NCI-H345 treated with DMSO at 0.1 percent for 48 hours (cell line): ENCODE results near the gene MYO1E.
"Not testable (repeated sequence)": the region's sequence is repeated elsewhere in the genome, so short reads cannot be mapped to it uniquely, and the experiment has no call there.

Experiments used
- DNase-seq: peaks from one replicate; lab custom pipeline; 2025; ENCODE audit not compliant: unreplicated experiment; lab: John Stamatoyannopoulos, UW

The MYO1E gene

DNA sequence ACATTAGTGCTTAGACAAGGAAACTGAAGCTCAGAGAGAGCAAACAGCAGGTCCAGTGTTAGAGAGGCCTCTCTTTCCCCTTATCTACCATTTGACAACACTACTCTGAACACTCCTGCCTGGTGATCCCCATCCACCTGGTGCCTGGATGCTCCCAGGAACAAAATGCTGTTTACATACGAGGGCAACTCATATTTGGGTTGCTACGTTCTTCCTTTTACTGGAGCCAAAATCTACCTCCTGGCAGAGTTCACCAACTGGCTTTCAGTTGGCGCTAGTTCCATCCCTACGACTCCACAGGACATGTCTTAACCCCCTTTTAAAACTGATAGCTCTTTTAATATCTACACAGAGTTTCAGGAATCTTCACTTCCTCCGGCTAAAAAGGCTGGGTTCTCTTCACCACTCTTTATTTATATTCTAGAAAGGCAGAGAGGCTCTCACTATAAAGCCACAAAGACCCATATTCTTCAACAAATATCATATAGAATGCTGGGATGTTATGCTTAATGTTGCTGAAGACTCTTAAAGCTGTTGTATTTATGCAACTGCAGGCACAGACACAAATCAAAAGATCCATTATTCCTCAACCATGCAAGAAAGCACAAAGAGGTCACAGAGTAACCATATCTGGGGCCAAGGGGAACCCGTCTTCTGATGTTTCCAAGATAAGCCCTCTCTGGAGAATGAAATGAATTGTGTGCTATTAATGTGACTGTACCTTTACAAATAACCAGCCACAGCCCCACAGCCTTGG, 219.8 kb downstream of the MYO1E start:
- DNase-seq, result no peak

DNA sequence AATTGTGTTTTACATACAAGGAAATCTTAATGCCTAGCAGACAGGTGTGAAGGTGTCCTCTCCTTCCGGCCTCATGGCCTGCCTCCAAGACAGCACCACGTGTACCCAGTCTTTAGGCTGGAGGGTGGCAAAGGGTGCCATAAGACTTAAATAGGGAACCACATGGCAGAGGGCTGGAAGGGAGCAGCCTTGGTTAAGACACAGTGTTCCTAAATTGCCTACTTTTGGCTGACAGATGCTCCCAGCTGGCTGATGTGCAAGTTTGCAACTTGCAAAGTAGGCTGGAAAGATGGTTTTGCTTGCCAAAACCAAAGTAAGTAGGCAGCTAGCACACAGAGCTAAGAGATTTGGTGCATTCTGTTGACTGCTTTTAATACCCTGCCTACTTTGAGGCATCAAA, 222.5 kb downstream of the MYO1E start:
- DNase-seq, result no peak

- DNase-seq, result no peak
Observed at GRCh38 chr15:59148153-59148833, 224.4 kb downstream of the MYO1E start.

DNA sequence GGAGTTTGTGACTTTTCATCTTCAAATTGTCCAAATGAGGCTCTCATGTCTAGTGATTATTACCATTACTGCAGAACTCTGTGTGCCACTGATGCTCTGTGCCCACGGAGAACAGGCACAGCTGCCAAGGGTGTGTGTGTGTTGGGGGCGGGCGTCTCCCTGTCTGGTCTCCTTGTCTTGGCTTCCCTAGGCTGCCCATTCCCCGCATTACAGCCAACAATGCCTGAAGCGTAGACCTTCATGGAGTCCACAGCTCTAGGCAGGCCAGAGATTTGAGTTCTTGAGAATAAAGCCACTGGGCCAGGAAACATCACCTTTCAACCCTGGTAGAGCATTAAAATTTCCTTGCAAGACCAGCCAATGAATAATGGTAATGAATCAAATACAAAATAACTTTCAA, 225.0 kb downstream of the MYO1E start:
- DNase-seq, result no peak

GRCh38 chr15:59144594-59144993, 228.1 kb downstream of the MYO1E start:
- not testable (repeated sequence) for DNase-seq

- DNase-seq, result no peak
Observed at GRCh38 chr15:59143281-59143680, 229.4 kb downstream of the MYO1E start.

GRCh38 chr15:59140422-59141226, 232.0 kb downstream of the MYO1E start:
- no peak for DNase-seq

- DNase-seq, result no peak
Observed at GRCh38 chr15:59138243-59138642, 234.4 kb downstream of the MYO1E start.

DNA sequence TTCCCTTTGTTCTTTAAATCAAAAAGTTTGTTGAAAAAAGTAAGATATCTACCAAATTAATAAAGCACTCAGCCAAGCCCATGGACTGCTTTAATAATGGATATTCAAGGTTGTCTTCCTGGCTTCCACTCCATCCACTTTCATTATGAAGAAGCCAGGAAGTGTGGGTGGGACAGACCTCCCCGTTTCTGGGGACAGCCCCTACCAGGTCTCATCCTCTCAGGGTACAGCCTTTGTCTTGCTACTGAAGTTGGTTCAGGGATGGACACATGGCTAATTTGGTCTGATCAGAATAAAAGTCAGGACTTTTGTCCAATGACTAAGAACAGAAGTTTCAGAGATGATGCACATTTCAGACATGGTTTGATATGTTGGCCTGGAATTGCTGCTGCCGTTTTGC, 235.1 kb downstream of the MYO1E start:
- no peak for DNase-seq

DNA sequence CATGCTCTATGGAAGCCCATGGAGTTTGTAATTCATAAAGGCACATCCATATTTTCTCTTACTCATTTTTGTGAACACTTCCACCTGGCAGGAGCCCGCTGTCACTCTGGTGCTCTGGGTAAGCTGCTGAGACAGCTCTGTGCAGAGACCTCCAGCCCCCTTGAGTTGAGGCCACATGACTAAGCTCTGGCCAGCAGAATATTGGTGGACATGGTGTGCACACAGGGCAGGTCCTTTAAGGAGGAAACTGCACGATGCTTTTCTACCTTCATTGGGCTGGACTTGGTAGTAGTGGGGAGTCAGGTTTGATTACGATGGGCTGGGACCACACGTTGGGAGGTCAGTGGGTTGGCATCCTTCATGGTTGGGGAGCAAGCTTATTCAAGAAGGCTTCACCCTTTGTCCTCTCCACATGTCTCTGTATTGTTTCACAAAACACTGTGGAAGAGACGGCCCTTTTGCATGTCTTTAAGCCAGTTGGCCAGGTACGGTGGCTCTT, 238.7 kb downstream of the MYO1E start:
- no peak for DNase-seq

- DNase-seq, result no peak
Observed at GRCh38 chr15:59131969-59132562, 240.6 kb downstream of the MYO1E start.

- no peak for DNase-seq
Observed at GRCh38 chr15:59131456-59131855, 241.2 kb downstream of the MYO1E start.

DNA sequence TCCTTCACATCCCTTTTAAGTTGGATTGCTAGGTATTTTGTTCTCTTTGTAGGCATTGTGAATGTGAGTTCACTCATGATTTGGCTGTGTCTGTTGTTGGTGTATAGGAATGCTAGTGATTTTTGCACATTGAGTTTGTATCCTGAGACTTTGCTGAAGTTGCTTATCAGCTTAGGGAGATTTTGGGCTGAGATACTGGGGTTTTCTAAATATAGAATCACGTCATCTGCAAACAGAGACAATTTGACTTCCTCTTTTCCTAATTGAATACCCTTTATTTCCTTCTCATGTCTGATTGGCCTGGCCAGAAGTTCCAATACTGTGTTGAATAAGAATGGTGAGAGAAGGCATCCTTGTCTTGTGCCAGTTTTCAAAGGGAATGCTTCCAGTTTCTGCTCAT, 245.4 kb downstream of the MYO1E start:
- not testable (repeated sequence) for DNase-seq

- DNase-seq, result not testable (repeated sequence)
Observed at GRCh38 chr15:59125683-59126082, 247.0 kb downstream of the MYO1E start.

- DNase-seq, result peak; percentile 20
Observed at GRCh38 chr15:59124261-59124660, 248.4 kb downstream of the MYO1E start.

DNA sequence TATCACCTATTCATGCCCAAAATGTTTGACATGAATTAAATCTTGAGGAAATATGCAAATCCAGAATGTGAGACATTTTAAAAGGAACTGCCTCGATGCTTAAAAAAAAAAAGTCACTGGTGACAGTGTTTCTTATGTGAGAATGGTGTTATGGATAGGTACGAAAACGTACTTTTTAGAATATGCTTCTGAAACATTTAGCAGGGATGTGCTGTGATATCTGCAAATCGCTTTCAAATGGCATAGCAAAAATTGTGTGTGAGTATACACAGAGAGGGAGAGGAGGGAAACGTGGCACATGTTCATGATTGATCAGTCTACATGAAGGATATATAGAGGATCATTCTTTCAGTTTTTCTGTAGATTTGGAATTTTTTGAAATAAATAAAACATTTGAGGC, 251.7 kb downstream of the MYO1E start:
- no peak for DNase-seq

GRCh38 chr15:59119625-59120024, 253.0 kb downstream of the MYO1E start:
- DNase-seq, result no peak

DNA sequence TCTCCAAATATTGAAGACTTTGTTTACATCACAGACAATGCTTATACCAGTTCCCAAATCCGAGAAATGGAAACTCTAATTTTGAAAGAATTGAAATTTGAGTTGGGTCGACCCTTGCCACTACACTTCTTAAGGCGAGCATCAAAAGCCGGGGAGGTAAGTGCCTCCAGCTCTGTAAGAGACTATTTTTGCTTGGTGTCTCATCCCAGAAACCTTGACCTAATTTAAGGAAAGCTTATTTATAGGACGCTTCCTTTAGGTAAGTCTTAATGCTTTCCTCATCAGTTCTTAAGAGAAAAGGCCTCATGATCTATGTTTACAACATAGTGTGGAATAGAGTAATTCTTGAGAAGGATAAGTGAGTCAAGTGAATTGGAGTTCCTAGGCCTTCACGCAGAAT, 255.9 kb downstream of the MYO1E start:
- DNase-seq, result no peak

DNA sequence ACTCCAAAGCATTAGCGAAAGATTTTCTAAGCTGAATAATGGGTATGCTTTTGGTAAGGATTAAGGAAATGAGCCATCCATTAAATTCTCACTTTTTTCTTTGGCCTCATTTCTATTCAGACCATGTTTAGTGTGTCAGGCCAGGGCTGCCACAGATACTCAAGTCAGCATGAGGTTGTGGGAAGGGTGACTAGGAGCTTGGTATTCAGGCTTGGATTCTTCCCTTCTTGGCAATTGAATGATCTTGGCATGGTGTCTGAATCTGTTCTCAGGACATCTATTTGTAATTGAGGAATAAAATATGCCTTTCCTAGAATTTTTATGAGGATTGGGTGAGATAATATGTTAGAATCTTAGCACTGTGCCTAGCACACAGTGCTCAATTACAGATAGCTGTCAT, 256.5 kb downstream of the MYO1E start:
- DNase-seq, result no peak

DNA sequence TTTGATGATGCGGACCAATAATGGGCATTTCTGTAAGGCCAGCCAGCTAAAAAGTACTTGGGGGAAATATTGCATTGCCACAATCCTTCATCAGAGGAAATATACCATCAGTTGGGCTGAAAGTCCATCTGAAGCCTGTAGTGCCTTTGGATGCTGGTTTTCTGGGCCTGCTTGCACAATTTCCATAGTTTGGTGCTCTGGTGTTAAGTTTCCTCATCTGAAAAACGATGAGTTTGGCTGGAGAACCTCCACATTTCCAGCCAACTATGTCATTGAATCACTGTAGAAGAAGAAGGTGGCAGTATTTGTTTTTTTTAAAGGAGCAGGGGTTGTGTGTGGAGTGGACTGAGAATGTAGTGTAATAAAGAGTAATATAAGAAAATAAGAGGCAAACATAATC, 257.6 kb downstream of the MYO1E start:
- no peak for DNase-seq

GRCh38 chr15:59111251-59111650, 261.4 kb downstream of the MYO1E start:
- no peak for DNase-seq
